Measurements from ENCODE around the gene MYT1. TPM values are rescaled to one million over a fixed set of nuclear protein-coding genes. Genes with fewer than 3 reads are reported as not detected.
"Not testable (repeated sequence)": the region's sequence is repeated elsewhere in the genome, so short reads cannot be mapped to it uniquely, and the experiment has no call there.

MYT1 gene
- total and polyA plus RNA-seq, 11 donors: 0.07 to 0.23 (median 0.09) TPM; not detected in 5

DNA sequence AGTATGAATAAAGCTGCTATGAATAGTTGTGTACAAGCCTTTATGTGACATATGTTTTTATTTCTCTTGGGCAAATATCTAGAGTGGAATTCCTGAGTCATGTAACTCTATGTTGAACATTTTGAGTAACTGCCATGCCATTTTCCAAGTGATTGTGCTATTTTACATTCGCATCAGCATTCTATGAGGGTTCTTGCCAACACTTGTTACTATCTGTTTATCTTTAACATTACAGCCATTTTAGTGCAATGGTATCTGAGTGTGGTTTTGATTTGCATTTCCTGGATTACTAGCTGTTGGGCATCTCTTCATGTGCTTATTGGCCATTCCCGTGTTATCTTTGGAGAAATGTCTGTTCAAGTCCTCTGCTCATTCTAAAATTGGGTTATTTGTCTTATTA, 19.1 kb downstream of the MYT1 start:
- WGBS, 4 donors: 83 to 91% (median 86%) methylated on average over 2 of the region's 2 CpGs
- H3K9me3 ChIP-seq: no peaks in the 10 kb centered on the region
- H3K27ac ChIP-seq: no peak overlapping the region
- intact Hi-C loops (cut with DNase I): no loop called here
- DNase-seq (no peak), ATAC-seq (no peak)
- H3K4me1 ChIP-seq: no peaks in the 10 kb centered on the region
- H3K36me3 ChIP-seq: no peaks in the 10 kb centered on the region
- H3K4me3 ChIP-seq: no peak overlapping the region
- no peak for TF ChIP-seq POLR2A (IDR thresholded peaks at IDR 0.05)
- TF ChIP-seq, protein P1, sequence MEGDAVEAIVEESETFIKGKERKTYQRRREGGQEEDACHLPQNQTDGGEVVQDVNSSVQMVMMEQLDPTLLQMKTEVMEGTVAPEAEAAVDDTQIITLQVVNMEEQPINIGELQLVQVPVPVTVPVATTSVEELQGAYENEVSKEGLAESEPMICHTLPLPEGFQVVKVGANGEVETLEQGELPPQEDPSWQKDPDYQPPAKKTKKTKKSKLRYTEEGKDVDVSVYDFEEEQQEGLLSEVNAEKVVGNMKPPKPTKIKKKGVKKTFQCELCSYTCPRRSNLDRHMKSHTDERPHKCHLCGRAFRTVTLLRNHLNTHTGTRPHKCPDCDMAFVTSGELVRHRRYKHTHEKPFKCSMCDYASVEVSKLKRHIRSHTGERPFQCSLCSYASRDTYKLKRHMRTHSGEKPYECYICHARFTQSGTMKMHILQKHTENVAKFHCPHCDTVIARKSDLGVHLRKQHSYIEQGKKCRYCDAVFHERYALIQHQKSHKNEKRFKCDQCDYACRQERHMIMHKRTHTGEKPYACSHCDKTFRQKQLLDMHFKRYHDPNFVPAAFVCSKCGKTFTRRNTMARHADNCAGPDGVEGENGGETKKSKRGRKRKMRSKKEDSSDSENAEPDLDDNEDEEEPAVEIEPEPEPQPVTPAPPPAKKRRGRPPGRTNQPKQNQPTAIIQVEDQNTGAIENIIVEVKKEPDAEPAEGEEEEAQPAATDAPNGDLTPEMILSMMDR (IDR thresholded peaks at IDR 0.05): no peak
- H3K27me3 ChIP-seq: peaks cover 0 to 7% (median 0%) of the 10 kb centered on the region in 9 donors

DNA sequence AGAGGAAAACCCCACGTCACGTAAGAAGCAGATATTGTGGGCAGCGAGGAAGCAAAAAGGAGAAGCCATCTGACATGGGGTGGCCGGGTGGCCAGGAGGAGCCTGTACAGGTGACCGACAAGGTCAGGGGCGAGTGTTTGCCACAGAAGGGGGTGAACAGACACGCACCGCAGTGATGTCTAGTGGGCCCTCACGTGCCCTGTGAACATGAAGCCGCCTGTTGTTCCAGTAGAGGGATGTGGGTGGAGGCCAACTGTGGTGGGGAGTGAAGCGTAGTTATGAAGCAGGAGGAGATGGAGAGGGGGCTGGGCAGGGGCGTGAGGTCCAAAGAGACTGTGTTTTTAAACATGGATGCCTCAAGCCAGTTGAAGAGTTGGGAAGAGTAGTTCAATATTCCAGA, 20.5 kb downstream of the MYT1 start:
- Histone ChIP-seq H3K36me3 (no peaks in the 10 kb centered on the region), H3K9me3 (no peaks in the 10 kb centered on the region), H3K4me1 (peaks cover 0 to 8% (median 0%) of the 10 kb centered on the region in 12 donors), H3K27me3 (peaks cover 0 to 7% (median 0%) of the 10 kb centered on the region in 9 donors), H3K27ac (no peak overlapping the region), H3K4me3 (no peak overlapping the region)
- ATAC-seq (no peak), DNase-seq (no peak)
- 83 to 87% (median 86%) methylated on average over 12 of the region's 12 CpGs for WGBS, 4 donors
- no peak for TF ChIP-seq POLR2A (IDR thresholded peaks at IDR 0.05)
- TF ChIP-seq, protein P1 (IDR thresholded peaks at IDR 0.05): no peak
- intact Hi-C loops (cut with DNase I): no loop called here

DNA sequence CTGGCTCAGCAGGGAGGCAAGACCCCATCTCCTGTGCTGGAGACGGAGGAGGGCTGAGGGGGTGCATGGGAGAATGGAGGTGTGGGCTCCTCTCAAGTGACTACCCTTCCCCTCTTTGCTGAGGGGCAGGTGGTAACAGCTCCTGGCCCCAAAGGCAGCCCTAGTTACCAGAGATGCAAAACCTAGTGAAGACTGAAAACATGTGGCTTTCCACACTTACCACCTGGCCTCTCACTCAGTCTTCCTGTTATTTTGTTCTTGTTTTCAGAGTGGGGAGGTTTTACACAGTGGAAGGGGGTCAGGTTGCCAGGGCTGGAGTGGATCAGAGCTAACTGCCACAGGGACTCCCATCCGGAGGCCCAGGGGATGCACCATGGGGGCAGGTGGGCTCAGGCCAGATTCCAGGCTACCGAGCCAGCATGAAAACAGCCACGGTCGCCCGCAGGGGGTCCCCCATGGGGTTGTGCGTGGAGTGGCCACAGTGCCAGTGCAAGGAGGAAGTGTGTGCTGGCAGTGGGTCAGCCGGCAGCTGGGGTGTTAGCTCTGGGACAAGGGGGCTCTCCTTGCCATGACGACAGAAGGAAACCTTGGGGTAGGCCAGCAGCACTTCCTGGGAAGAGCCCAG, 21.1 kb downstream of the MYT1 start:
- intact Hi-C loops (cut with DNase I): no loop called here
- ATAC-seq (no peak), DNase-seq (no peak)
- H3K9me3 ChIP-seq: no peaks in the 10 kb centered on the region
- WGBS, 4 donors: 80 to 84% (median 82%) methylated on average over 9 of the region's 9 CpGs
- H3K4me1 ChIP-seq: peaks cover 0 to 8% (median 0%) of the 10 kb centered on the region in 12 donors
- TF ChIP-seq, protein P1 (IDR thresholded peaks at IDR 0.05): no peak
- TF ChIP-seq POLR2A (IDR thresholded peaks at IDR 0.05): no peak
- H3K36me3 ChIP-seq: no peaks in the 10 kb centered on the region
- no peak overlapping the region for H3K27ac ChIP-seq
- H3K4me3 ChIP-seq: no peak overlapping the region
- H3K27me3 ChIP-seq: peaks cover 0 to 7% (median 0%) of the 10 kb centered on the region in 9 donors

DNA sequence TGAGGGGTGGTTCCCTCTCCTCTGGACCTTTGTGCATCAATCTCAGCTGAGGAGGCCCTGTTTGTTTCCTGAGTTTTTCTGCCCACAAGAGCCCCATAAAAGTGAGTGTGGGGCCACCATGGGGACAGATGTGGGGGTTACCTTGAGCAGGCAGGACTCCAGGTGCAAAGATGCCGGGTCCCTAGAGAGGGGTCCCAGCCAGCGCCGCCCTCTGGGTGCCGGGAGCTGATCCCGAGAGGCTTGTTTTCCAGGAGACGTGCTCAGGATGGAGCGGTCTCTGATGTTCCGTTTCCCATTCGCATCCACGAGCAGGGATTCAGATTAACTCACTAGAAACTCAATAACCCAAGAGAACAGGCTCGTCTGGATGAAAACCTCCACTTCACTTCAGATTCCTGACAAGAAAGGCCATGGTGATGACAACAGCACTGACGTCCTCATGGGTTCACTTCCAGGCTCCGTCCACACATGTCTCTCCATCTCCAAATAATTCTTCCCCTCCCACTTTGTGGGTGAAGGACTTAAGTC, 21.9 kb downstream of the MYT1 start:
- Histone ChIP-seq H3K36me3 (no peaks in the 10 kb centered on the region), H3K27me3 (peaks cover 0 to 7% (median 0%) of the 10 kb centered on the region in 9 donors), H3K4me1 (peaks cover 0 to 8% (median 0%) of the 10 kb centered on the region in 12 donors), H3K27ac (no peak overlapping the region), H3K4me3 (no peak overlapping the region), H3K9me3 (no peaks in the 10 kb centered on the region)
- intact Hi-C loops (cut with DNase I): no loop called here
- ATAC-seq (no peak), DNase-seq (no peak)
- TF ChIP-seq POLR2A (IDR thresholded peaks at IDR 0.05): no peak
- TF ChIP-seq, protein P1 (IDR thresholded peaks at IDR 0.05): no peak
- WGBS, 4 donors: 93 to 95% (median 94%) methylated on average over 13 of the region's 13 CpGs

DNA sequence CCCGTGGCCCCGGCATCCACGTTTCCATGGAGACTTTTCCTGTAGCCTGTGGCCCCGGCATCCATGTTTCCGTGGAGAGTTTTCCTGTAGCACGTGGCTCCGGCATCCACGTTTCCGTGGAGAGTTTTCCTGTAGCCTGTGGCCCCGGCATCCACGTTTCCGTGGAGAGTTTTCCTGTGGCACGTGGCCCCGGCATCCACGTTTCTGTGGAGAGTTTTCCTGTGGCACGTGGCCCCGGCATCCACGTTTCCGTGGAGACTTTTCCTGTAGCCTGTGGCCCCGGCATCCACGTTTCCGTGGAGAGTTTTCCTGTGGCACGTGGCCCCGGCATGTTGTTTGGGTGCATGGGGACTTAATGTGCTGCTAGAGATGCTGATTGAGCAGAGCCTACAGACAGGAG, 23.0 kb downstream of the MYT1 start:
- 93 to 97% (median 95%) methylated on average over 24 of the region's 24 CpGs for WGBS, 4 donors
- H3K4me3 ChIP-seq; H3K27ac ChIP-seq; H3K9me3 ChIP-seq; intact Hi-C loops (cut with DNase I); H3K4me1 ChIP-seq; H3K36me3 ChIP-seq; ATAC-seq; DNase-seq: not testable (repeated sequence)
- H3K27me3 ChIP-seq: peaks cover 0 to 15% (median 5%) of the 10 kb centered on the region in 9 donors
